Measurements from ENCODE around the gene PPIE. TPM values are rescaled to one million over a fixed set of nuclear protein-coding genes. Genes with fewer than 3 reads are reported as not detected.
"Not testable (repeated sequence)": the region's sequence is repeated elsewhere in the genome, so short reads cannot be mapped to it uniquely, and the experiment has no call there.

PPIE gene
- total RNA-seq, 1 experiment from 2014 or later, result 80.4 TPM

GRCh38 chr1:39771022-39771532 is 32.4 kb downstream of the PPIE start, which contains the start of gene OXCT2:
Gene OXCT2 (minus strand): TSS chr1:39771348. CDS start chr1:39771255, 93 bp downstream.
- peak; percentile 8 for DNase-seq (ENCODE audit: low spot score)
- in situ Hi-C loops (cut with HindIII; ENCODE audit: low sequenced_read_pairs), result not testable (repeated sequence)

GRCh38 chr1:39773369-39773979 is 34.8 kb downstream of the PPIE start:
- in situ Hi-C loops (cut with HindIII; ENCODE audit: low sequenced_read_pairs); DNase-seq (ENCODE audit: low spot score): not testable (repeated sequence)

DNA sequence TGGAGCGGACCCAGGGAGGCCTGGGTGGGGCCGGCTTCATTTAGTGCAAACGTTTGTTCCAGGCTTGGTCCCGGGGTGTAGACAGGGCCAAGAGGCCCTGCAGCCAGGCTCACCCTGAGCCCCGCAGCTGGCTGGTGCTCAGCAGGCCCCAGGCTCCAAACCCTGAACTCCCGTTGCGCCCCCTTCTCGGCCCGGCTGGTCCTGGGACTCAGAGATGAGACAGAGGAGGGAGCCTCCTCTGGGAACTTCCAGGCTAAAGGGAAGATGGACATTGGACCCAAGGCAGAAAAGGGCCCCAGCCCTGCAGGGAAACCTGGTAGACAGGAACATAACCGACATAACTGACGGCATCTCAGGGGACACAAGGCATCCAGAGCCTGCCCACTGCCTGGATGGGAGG is 36.5 kb downstream of the PPIE start:
- DNase-seq (ENCODE audit: low spot score); in situ Hi-C loops (cut with HindIII; ENCODE audit: low sequenced_read_pairs): not testable (repeated sequence)

- DNase-seq (ENCODE audit: low spot score); in situ Hi-C loops (cut with HindIII; ENCODE audit: low sequenced_read_pairs): not testable (repeated sequence)
Measured at GRCh38 chr1:39775676-39776399, 37.2 kb downstream of the PPIE start.

- in situ Hi-C loops (cut with HindIII; ENCODE audit: low sequenced_read_pairs), result no loop called here
- no peak for DNase-seq (ENCODE audit: low spot score)
Measured at GRCh38 chr1:39776400-39776713, 37.7 kb downstream of the PPIE start.

DNA sequence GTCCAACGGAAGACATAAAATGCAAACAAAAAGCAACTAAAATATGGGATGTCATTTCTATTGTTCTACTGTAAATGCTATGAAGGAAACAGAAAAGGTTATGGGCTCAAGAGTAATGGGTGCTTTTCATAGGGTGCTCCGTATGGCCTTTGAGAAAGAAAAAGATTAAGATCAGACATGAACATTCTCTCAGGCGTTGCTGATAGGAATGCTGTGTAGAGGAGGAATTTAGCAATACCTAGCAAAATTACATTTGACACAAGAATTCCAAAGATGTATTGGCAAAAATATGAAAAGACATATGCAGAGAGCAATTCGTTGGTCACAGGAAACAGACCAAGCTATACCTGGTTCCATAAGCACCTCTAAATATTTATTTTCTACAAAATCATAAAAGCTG is 38.2 kb downstream of the PPIE start:
- in situ Hi-C loops (cut with HindIII; ENCODE audit: low sequenced_read_pairs), result no loop called here
- no peak for DNase-seq (ENCODE audit: low spot score)

DNA sequence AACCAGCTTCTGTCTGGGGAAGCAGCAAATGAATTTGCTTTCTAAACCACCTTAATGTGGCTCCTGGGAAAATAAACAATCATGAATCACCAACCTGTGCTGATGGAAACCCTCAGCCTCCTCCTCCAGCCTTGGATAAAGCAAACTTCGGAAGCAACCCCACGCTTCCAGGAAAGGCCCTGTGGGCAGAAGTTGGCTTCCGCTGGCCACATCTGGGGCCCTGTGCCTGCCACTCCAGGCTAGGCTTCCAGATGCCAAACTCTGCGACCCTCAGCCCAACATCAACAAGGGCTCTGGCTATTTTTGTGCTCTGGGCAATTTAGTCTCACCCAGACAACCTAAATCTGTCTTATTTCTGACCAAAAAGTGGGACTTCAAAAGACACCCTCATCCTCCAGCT is 38.6 kb downstream of the PPIE start:
- in situ Hi-C loops (cut with HindIII; ENCODE audit: low sequenced_read_pairs), result no loop called here
- no peak for DNase-seq (ENCODE audit: low spot score)

DNA sequence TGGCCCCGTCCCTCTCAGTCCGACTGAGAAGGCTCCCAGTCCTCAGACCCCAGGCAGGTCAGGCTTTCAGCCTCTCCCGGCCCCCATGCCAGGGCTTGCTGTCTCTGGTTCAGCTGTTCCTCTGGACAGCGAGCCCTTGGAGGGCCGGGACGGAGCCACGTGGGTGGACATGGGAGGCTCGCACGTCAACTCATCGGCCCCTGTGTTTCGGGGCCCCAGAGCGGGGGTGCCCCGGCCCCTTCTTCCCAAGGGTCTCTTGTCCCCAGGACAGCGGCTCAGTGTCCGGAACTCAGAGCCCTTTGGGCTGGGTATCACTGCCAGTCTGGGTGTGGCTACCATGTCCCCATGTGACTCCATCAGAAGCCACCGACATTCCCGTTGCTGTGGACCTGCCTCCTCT is 39.2 kb downstream of the PPIE start:
- in situ Hi-C loops (cut with HindIII; ENCODE audit: low sequenced_read_pairs); DNase-seq (ENCODE audit: low spot score): not testable (repeated sequence)

DNA sequence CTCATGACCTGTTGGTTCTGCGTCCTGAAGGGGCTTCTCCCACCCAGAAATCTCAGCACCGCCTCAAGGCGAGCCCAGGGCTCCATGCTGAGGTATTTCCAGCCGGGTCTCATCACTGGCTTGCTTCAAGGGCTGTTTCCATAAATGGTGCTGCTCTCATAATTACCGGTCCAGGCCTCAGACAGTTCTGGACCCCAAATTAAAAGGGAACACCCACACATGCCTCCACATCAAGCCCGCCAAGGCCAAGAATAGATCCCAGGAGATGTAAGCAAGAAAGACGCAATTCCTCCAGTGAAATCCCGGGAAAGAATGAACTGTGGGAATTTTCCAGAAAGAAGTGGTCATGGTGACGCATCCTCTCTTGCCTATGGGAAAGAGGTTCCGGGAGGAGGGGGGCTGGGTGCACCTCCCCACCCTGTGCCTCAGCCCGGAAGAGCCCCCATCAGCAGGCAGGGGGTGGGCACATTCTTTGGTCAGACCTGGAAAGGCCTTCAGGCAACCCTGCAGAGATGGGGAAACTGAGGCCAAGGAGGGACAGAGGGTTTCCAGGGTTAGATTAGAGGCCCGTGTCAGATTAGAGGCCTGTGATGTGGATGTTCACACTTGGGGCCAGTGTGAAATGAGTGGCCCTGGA is 39.9 kb downstream of the PPIE start:
- DNase-seq (ENCODE audit: low spot score); in situ Hi-C loops (cut with HindIII; ENCODE audit: low sequenced_read_pairs): not testable (repeated sequence)

DNA sequence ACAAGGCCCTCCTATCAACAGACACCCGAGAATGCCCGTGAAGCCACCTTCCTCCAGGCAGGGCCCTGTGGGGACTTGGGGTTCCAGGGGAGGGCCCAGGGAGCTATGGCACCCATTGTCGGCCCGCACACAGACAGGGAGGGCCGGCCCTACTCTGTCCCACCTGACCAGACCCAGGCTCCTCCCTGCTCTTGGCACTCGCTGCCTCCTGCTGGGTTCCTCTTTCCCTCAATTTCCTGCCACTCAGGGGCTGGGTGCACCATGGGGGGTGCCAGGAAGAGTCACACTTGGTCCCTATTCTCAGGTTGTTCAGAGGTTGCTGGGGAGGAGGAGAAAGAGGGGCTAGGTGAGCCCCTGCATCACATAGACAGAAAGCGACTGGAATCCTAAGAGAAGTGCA is 40.5 kb downstream of the PPIE start:
- no peak for DNase-seq (ENCODE audit: low spot score)
- in situ Hi-C loops (cut with HindIII; ENCODE audit: low sequenced_read_pairs), result no loop called here

- no peak for DNase-seq (ENCODE audit: low spot score)
- in situ Hi-C loops (cut with HindIII; ENCODE audit: low sequenced_read_pairs), result no loop called here
Measured at GRCh38 chr1:39779821-39780220, 41.1 kb downstream of the PPIE start.

- in situ Hi-C loops (cut with HindIII; ENCODE audit: low sequenced_read_pairs), result no loop called here
- DNase-seq (ENCODE audit: low spot score), result no peak
Measured at GRCh38 chr1:39781349-39781715, 42.6 kb downstream of the PPIE start.

DNA sequence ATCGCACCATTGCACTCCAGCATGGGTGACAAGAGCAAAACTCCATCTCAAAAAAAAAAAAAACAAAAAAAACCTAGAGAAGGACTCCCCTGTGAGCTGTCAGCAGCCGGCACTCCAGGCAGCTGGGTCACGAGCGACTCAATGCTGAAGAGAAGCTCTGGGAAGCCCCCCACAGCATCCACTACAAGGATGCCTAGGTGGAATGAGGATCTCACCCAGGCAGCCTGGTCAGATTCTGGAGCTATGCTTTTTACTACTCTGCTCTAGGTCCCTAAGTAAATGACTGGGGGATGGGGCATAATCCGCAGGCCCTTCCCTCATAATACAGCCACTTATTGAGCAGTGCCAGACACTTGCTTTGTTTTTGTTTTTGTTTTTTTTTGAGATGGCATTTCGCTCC is 43.4 kb downstream of the PPIE start:
- in situ Hi-C loops (cut with HindIII; ENCODE audit: low sequenced_read_pairs), result no loop called here
- DNase-seq (ENCODE audit: low spot score), result no peak

GRCh38 chr1:39782685-39783084 is 44.0 kb downstream of the PPIE start:
- in situ Hi-C loops (cut with HindIII; ENCODE audit: low sequenced_read_pairs); DNase-seq (ENCODE audit: low spot score): not testable (repeated sequence)

DNA sequence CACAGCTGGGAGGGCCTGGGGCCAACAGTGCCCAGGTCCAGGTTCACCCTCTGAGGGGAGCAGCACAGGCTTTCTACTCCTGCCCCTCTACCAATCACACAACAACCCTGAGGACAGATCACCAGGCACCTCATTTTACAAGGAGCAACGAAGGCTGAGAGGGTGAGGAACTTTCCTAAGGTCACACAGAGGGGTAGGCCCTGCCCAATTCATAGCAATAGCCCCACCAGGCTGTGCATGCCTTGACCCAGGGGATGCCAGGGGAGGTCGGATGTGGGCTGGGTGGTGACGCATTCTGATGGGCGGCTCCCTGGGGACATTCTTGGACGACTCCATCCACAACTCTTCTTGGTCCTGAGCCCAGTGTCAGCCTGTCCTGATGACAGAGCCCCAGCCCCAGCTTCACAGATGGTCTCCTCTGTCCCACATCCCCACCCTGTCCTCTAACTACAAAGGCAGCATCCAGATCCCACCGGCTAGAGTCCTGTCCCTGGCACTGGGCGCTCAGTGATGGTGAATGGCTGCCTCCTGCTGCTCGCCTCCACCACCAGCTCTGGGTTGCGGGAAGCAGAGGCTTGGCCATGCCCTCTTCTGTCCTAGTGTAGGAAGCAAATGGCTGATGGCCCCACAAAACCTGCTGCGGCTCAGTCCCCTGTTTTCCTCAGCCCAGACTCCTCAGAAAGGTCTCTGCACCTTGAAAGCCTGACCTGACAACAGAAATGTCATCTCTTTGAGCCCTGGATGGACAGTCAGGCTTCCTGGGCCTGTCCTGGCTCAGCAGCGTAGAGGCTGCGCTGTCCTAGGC is 47.8 kb downstream of the PPIE start:
- in situ Hi-C loops (cut with HindIII; ENCODE audit: low sequenced_read_pairs); DNase-seq (ENCODE audit: low spot score): not testable (repeated sequence)

DNA sequence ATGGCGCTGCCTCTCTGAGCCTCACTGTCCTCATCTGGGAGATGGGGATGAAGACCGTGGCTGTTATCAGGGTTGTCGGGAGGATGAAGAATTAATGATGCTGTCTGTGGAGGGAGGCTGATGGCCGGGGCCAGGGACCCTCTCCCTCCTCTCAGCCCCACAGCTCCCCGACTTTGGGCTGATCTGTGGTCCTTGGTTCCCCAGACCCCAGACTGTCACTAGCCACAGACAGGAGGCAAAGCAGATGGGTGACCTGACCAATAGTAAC is 48.4 kb downstream of the PPIE start:
- in situ Hi-C loops (cut with HindIII; ENCODE audit: low sequenced_read_pairs); DNase-seq (ENCODE audit: low spot score): not testable (repeated sequence)

DNA sequence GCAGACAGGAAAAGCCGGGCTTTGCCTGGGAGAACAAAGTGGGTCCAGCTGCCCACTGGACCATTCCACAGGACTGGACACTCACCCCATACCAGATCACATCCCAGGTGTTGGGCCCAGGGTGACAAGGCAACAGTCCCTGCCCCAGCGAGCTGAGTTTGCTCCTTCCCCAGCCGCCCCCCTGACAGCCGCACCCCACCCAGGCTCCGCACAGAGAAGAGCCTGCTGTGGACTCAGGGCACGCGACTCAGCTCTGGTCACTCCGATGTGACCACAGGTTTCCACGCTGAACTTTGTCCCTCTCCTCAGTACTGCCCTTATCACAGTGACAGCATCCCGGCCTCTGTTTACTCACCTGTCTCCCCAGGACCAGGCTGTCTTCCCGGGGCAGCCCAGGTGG is 48.8 kb downstream of the PPIE start:
- in situ Hi-C loops (cut with HindIII; ENCODE audit: low sequenced_read_pairs), result no loop called here
- DNase-seq (ENCODE audit: low spot score), result no peak

DNA sequence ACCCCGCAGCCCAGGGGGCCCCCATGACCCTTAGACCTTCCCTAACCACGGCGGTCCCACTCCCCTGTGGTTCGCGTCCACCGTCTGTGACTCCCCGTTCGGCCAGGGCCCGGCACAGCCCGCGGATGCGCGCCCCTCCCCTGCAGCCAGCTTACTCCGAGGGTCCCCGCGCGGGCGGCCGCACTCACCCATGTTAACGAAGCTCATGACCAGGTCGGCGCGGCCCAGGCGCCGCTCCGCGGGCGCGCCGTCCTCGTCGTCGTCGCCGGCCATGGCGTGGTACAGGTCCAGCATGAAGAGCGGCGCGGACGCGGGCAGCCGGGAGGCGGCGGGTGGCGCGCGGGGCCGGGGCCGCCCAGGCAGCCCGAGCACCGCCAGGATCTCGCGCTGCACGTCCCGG is 49.3 kb downstream of the PPIE start:
- DNase-seq (ENCODE audit: low spot score); in situ Hi-C loops (cut with HindIII; ENCODE audit: low sequenced_read_pairs): not testable (repeated sequence)

- in situ Hi-C loops (cut with HindIII; ENCODE audit: low sequenced_read_pairs), result no loop called here
- no peak for DNase-seq (ENCODE audit: low spot score)
Measured at GRCh38 chr1:39788426-39788757, 49.7 kb downstream of the PPIE start.

Measured in G401 (cell line).